ENCODE measurements around the gene SEMA5B. TPM values are rescaled to one million over a fixed set of nuclear protein-coding genes. Genes with fewer than 3 reads are reported as not detected.

SEMA5B gene
- total RNA-seq, 1 experiment from 2014 or later = 9.4 TPM

GRCh38 chr3:122921791-122922651, 105.5 kb downstream of the SEMA5B start:
- Histone ChIP-seq H2BK12ac (ENCODE audit: insufficient read length, low read depth, low read length) (no peak overlapping the region), H2BK20ac (ENCODE audit: low read depth, low read length, poor library complexity, severe bottlenecking) (no peak overlapping the region), H3K14ac (ENCODE audit: insufficient read depth, low read length) (no peak overlapping the region), H3K4ac (ENCODE audit: low read depth, low read length) (no peak overlapping the region), H3K27me3 (ENCODE audit: insufficient read depth, low read length) (peaks cover 8% of the 10 kb centered on the region; the same call in 1 of the 2 replicates), H2BK5ac (ENCODE audit: insufficient read length, low read length) (no peak overlapping the region), H4K5ac (ENCODE audit: insufficient read length, low read depth, low read length) (no peak overlapping the region), H2AFZ (ENCODE audit: low read length) (no peak overlapping the region), H2BK120ac (ENCODE audit: low read depth, low read length, poor library complexity, severe bottlenecking) (no peak overlapping the region), H3K56ac (ENCODE audit: insufficient read length, low read depth, low read length) (no peak overlapping the region), H2BK15ac (ENCODE audit: low read depth, low read length) (no peak overlapping the region), H3K79me2 (ENCODE audit: insufficient read depth, low read length) (no peaks in the 10 kb centered on the region), H2AK5ac (ENCODE audit: insufficient read length, low read length) (no peak overlapping the region), H3K23ac (ENCODE audit: insufficient read length, low read depth, low read length) (no peak overlapping the region), H3K23me2 (ENCODE audit: insufficient read length, low read depth, low read length, poor library complexity, severe bottlenecking) (peaks cover 4% of the 10 kb centered on the region), H4K20me1 (ENCODE audit: control insufficient read depth, insufficient read depth, insufficient read length) (no peaks in the 10 kb centered on the region), H3K9ac (ENCODE audit: extremely low read depth, insufficient read length, low read length) (no peak overlapping the region), H3K18ac (ENCODE audit: insufficient read length, low read depth, low read length) (no peak overlapping the region), H3K4me1 (ENCODE audit: insufficient read depth, low read length) (no peaks in the 10 kb centered on the region), H4K8ac (replicated peaks; ENCODE audit: insufficient read length, low read depth, low read length) (no peak overlapping the region), H3K27ac (ENCODE audit: insufficient read length, low read depth, low read length) (no peak overlapping the region), H3K4me2 (ENCODE audit: insufficient read depth, insufficient read length, low read length) (peak overlapping the region; percentile 64), H3T11ph (ENCODE audit: low read length) (no peak overlapping the region), H3K79me1 (ENCODE audit: insufficient read depth, low read depth, low read length, poor library complexity, severe bottlenecking) (no peaks in the 10 kb centered on the region), H3K9me3 (ENCODE audit: control insufficient read depth, low read depth, low read length) (no peaks in the 10 kb centered on the region), H4K91ac (ENCODE audit: insufficient read length, low read depth, low read length) (no peak overlapping the region)
- Mint-ChIP-seq H3K36me3 (ENCODE audit: insufficient read depth in 1 of 3, low read depth in 3 of 3) (no peaks in the 10 kb centered on the region), H3K4me3 (peak overlapping the region in 1 of 2 experiments; percentile 54; a peak in 2 of 5 replicates), H3K4me1 (peaks cover 2% of the 10 kb centered on the region in 2 experiments; a peak in 2 of 4 replicates), H3K9me3 (no peaks in the 10 kb centered on the region), H3K27ac (no peak overlapping the region), H3K27me3 (ENCODE audit: low read depth) (peaks cover 17% of the 10 kb centered on the region)
- no CpG with 5 or more reads among the region's 68 CpGs for WGBS (ENCODE audit: extremely low coverage, insufficient read length, low lambda C conversion rate)
- peak; percentile 78 for DNase-seq
- TF ChIP-seq CTCF (conservative IDR thresholded peaks at IDR 0.05) = peak; percentile 67

Measured in H9 (cell line).